Panc1 (cell line): ENCODE data around the gene DIAPH3. TPM values are rescaled to one million over a fixed set of nuclear protein-coding genes. Genes with fewer than 3 reads are reported as not detected.

Source experiments
- ATAC-seq: fragments of 200-7000 bp; cut with Tn5 transposase; 2 replicates; pipeline ENCODE4 v1.9.1; 2020; ENCODE audit warnings: mild to moderate bottlenecking, moderate library complexity
- BruUV-seq: library from RNA; stranded (reverse); fragments of 400-500 nt; replicated peaks from 2 replicates; lab custom pipeline; 2021; lab: Mats Ljungman, UMichigan
- CTCF ChIA-PET: fragments of 300-600 bp; sonication (Branson Sonifier 250); formaldehyde crosslinking; loops from one replicate; lab custom pipeline; 2022; ENCODE audit warnings: antibody characterized with exemption; lab: Charles Lee
- POLR2A ChIA-PET: fragments of 300-600 bp; sonication (Branson Sonifier 250); formaldehyde crosslinking; loops from one replicate; lab custom pipeline; 2022; ENCODE audit warnings: antibody characterized with exemption; lab: Charles Lee
- DNase-seq: peaks from one replicate; pipeline ENCODE4 v3.0.0-alpha.2; 2010; ENCODE audit warnings: low read depth, low spot score
- H3K27ac ChIP-seq: 2 replicates; pipeline ENCODE4 v1.5.1; 2011; ENCODE audit warnings: mild to moderate bottlenecking, low read length, inconsistent platforms
- H3K27me3 ChIP-seq: fragments of 200-500 bp; sonication (Bioruptor generic); 2 replicates; pipeline ENCODE4 v1.6.0; 2014; ENCODE audit warnings: low read length, inconsistent platforms; ENCODE audit not compliant: control insufficient read depth, insufficient read depth
- H3K36me3 ChIP-seq: fragments of 200-500 bp; sonication (Bioruptor generic); 2 replicates; pipeline ENCODE4 v1.5.1; 2014; ENCODE audit warnings: inconsistent platforms, mild to moderate bottlenecking, low read length, moderate library complexity; ENCODE audit not compliant: control insufficient read depth, insufficient read depth
- H3K4me1 ChIP-seq: 2 replicates; pipeline ENCODE4 v1.5.1; 2011; ENCODE audit warnings: inconsistent platforms, mild to moderate bottlenecking, low read length, moderate library complexity; ENCODE audit not compliant: control insufficient read depth, insufficient read depth
- H3K4me3 ChIP-seq, 2 experiments: 2 replicates each; pipeline ENCODE4 v1.5.1; 2011 to 2012; ENCODE audit warnings: low read depth in 2 of 2, low read length in 2 of 2, mild to moderate bottlenecking in 2 of 2, inconsistent platforms in 1 of 2, moderate library complexity in 1 of 2
- H3K9me3 ChIP-seq: fragments of 200-500 bp; sonication (Bioruptor generic); 2 replicates; pipeline ENCODE4 v1.5.1; 2014; ENCODE audit warnings: low read depth, mild to moderate bottlenecking, inconsistent platforms, low read length, moderate library complexity; ENCODE audit not compliant: control insufficient read depth, insufficient read depth
- CTCF ChIP-seq: fragments of 450-650 bp; IDR thresholded peaks from 2 replicates; pipeline ENCODE4 v1.5.1; 2017; ENCODE audit warnings: mild to moderate bottlenecking
- POLR2AphosphoS5 ChIP-seq: IDR thresholded peaks from 2 replicates; pipeline ENCODE4 v1.6.1; 2012; ENCODE audit warnings: mild to moderate bottlenecking, low read depth, low read length, moderate library complexity
- REST ChIP-seq, 2 experiments: IDR thresholded peaks; 2 replicates each; pipeline ENCODE4 v1.6.1; 2011 to 2012; ENCODE audit warnings: low read depth in 2 of 2, control low read depth in 1 of 2, low read length in 1 of 2, mild to moderate bottlenecking in 1 of 2, moderate library complexity in 1 of 2; ENCODE audit not compliant: insufficient read depth in 1 of 2
- SIN3A ChIP-seq: IDR thresholded peaks from 2 replicates; pipeline ENCODE4 v1.6.1; 2012; ENCODE audit warnings: low read depth, mild to moderate bottlenecking, low read length, moderate library complexity, borderline replicate concordance; ENCODE audit not compliant: insufficient read depth
- TCF7L2 ChIP-seq: IDR thresholded peaks from 2 replicates; pipeline ENCODE4 v1.6.1; 2011; ENCODE audit warnings: mild to moderate bottlenecking, low read depth, low read length, inconsistent platforms
- in situ Hi-C: cut with HindIII; loops from 2 replicates; pipeline ENCODE4 v1.10.0; 2016; ENCODE audit warnings: low sequenced_read_pairs, low pct_unique_long_range_greater_than_20kb
- intact Hi-C: fragments of 100-400 bp; cut with micrococcal nuclease; formaldehyde crosslinking; loops from one replicate; pipeline ENCODE4 v1.10.0; 2022; ENCODE audit not compliant: unreplicated experiment
- total RNA-seq: library from RNA; stranded (reverse); gene quantifications from one replicate; pipeline ENCODE4 v1.2.1, GENCODE V29; 2021; ENCODE audit not compliant: unreplicated experiment

The DIAPH3 gene
- total RNA-seq, 1 experiment from 2014 or later: 15.4 TPM

GRCh38 chr13:60093425-60094019, 70.2 kb downstream of the DIAPH3 start:
- CTCF ChIA-PET: no interaction called here
- Histone ChIP-seq H3K36me3 (no peaks in the 10 kb centered on the region), H3K9me3 (no peaks in the 10 kb centered on the region), H3K27ac (no peak overlapping the region), H3K4me3 (no peak overlapping the region), H3K27me3 (no peaks in the 10 kb centered on the region), H3K4me1 (no peaks in the 10 kb centered on the region)
- in situ Hi-C loops (no loop called here), intact Hi-C loops (no loop called here)
- BruUV-seq: no TSS peak
- no peak for ATAC-seq
- DNase-seq: no peak
- POLR2A ChIA-PET: no interaction called here
- TF ChIP-seq TCF7L2: no peak
- TF ChIP-seq SIN3A: no peak
- no peak for TF ChIP-seq POLR2AphosphoS5
- no peak for TF ChIP-seq REST (IDR thresholded peaks at IDR 0.05; ENCODE audit: insufficient read depth in 1 of 2, low read depth in 2 of 2, low read length in 1 of 2)
- no peak for TF ChIP-seq CTCF

GRCh38 chr13:60091573-60091972, 72.2 kb downstream of the DIAPH3 start:
- in situ Hi-C loops (no loop called here), intact Hi-C loops (no loop called here)
- DNase-seq (no peak), ATAC-seq (no peak)
- H3K4me3 ChIP-seq: no peak overlapping the region
- H3K4me1 ChIP-seq: no peaks in the 10 kb centered on the region
- ChIA-PET CTCF (no interaction called here), POLR2A (no interaction called here)
- H3K27ac ChIP-seq: no peak overlapping the region
- H3K9me3 ChIP-seq: no peaks in the 10 kb centered on the region
- no TSS peak for BruUV-seq
- TF ChIP-seq REST (IDR thresholded peaks at IDR 0.05; ENCODE audit: insufficient read depth in 1 of 2, low read depth in 2 of 2, low read length in 1 of 2) (no peak), CTCF (peak; percentile 11; the same call in 1 of the 2 replicates)
- H3K36me3 ChIP-seq: no peaks in the 10 kb centered on the region
- no peaks in the 10 kb centered on the region for H3K27me3 ChIP-seq
